HepG2 (cell line): ENCODE results near the gene HEATR1. TPM values are rescaled to one million over a fixed set of nuclear protein-coding genes. Genes with fewer than 3 reads are reported as not detected.

Source experiments
- AGO1 ChIP-seq: fragments of 200-400 bp; formaldehyde crosslinking; IDR thresholded peaks from 2 replicates; pipeline ENCODE4 v1.6.1; 2017; ENCODE audit warnings: mild to moderate bottlenecking, low read depth, low read length, moderate library complexity; ENCODE audit not compliant: poor library complexity, severe bottlenecking
- ARNT ChIP-seq: fragments of 450-650 bp; IDR thresholded peaks from 2 replicates; pipeline ENCODE4 v1.6.1; 2017
- BORCS8-MEF2B ChIP-seq: sonication (generic); formaldehyde crosslinking; IDR thresholded peaks from 2 replicates; pipeline ENCODE4 v1.8.0; 2022; ENCODE audit warnings: mild to moderate bottlenecking, missing genetic modification reagents
- CREB1 ChIP-seq, 2 experiments: fragments of 450-650 bp in 1 of 2; IDR thresholded peaks; 2 replicates each; pipeline ENCODE4 v1.6.1; 2016 to 2017; ENCODE audit warnings: control low read depth in 1 of 2, mild to moderate bottlenecking in 1 of 2, missing compliant biosample characterization in 1 of 2, missing genetic modification characterization in 1 of 2
- GABPB1 ChIP-seq: IDR thresholded peaks from 2 replicates; pipeline ENCODE4 v1.6.1; 2016; ENCODE audit warnings: mild to moderate bottlenecking, missing genetic modification reagents, moderate library complexity, missing compliant biosample characterization
- HNRNPH1 ChIP-seq: fragments of 200-400 bp; formaldehyde crosslinking; optimal IDR thresholded peaks from 2 replicates; pipeline ENCODE3; 2017; ENCODE audit warnings: mild to moderate bottlenecking, low read depth, low read length
- KDM1A ChIP-seq: IDR thresholded peaks from 2 replicates; pipeline ENCODE4 v1.6.1; 2016; ENCODE audit warnings: missing compliant biosample characterization
- NAIF1 ChIP-seq: sonication (generic); formaldehyde crosslinking; IDR thresholded peaks from 2 replicates; pipeline ENCODE4 v1.5.0; 2020; ENCODE audit warnings: mild to moderate bottlenecking, missing genetic modification reagents, borderline replicate concordance
- PHF21A ChIP-seq: sonication (generic); formaldehyde crosslinking; IDR thresholded peaks from 2 replicates; pipeline ENCODE4 v1.5.0; 2020; ENCODE audit warnings: mild to moderate bottlenecking, missing genetic modification reagents
- POGZ ChIP-seq: sonication (generic); formaldehyde crosslinking; IDR thresholded peaks from 2 replicates; pipeline ENCODE4 v1.4.0; 2020; ENCODE audit warnings: mild to moderate bottlenecking, missing genetic modification reagents
- PTBP1 ChIP-seq: fragments of 200-400 bp; formaldehyde crosslinking; IDR thresholded peaks from 2 replicates; pipeline ENCODE4 v1.6.1; 2018; ENCODE audit warnings: low read length, low read depth; ENCODE audit not compliant: poor library complexity, severe bottlenecking
- REL ChIP-seq: sonication (generic); formaldehyde crosslinking; conservative IDR thresholded peaks from 2 replicates; pipeline ENCODE4 v1.8.0; 2022; ENCODE audit warnings: mild to moderate bottlenecking, missing genetic modification reagents, moderate library complexity
- SCMH1 ChIP-seq: sonication (generic); formaldehyde crosslinking; IDR thresholded peaks from 2 replicates; pipeline ENCODE4 v1.9.0; 2021; ENCODE audit warnings: missing genetic modification reagents, mild to moderate bottlenecking, borderline replicate concordance
- TMF1 ChIP-seq: sonication (generic); formaldehyde crosslinking; IDR thresholded peaks from 2 replicates; pipeline ENCODE4 v1.8.1; 2022; ENCODE audit warnings: low read depth, missing genetic modification reagents
- ZEB1 ChIP-seq: IDR thresholded peaks from 2 replicates; pipeline ENCODE4 v1.6.1; 2012; ENCODE audit warnings: mild to moderate bottlenecking, low read depth, inconsistent platforms; ENCODE audit not compliant: insufficient replicate concordance
- ZFAT ChIP-seq: sonication (generic); formaldehyde crosslinking; conservative IDR thresholded peaks from 2 replicates; pipeline ENCODE4 v1.8.1; 2023; ENCODE audit warnings: missing genetic modification reagents, inconsistent platforms
- ZFP36 ChIP-seq: fragments of 150-350 bp; IDR thresholded peaks from 2 replicates; pipeline ENCODE4 v1.6.1; 2018; ENCODE audit warnings: borderline replicate concordance, low read length, low read depth; ENCODE audit not compliant: partially characterized antibody
- ZKSCAN8 ChIP-seq: IDR thresholded peaks from 2 replicates; pipeline ENCODE4 v1.6.1; 2016; ENCODE audit warnings: borderline replicate concordance, missing genetic modification reagents, missing compliant biosample characterization
- ZNF317 ChIP-seq: sonication (generic); formaldehyde crosslinking; IDR thresholded peaks from 2 replicates; pipeline ENCODE4 v1.5.0; 2020; ENCODE audit warnings: mild to moderate bottlenecking, missing genetic modification reagents
- ZNF362 ChIP-seq: sonication (generic); formaldehyde crosslinking; IDR thresholded peaks from 2 replicates; pipeline ENCODE4 v1.4.0; 2020; ENCODE audit warnings: missing genetic modification reagents, mild to moderate bottlenecking, borderline replicate concordance
- ZNF546 ChIP-seq: sonication (generic); formaldehyde crosslinking; conservative IDR thresholded peaks from 2 replicates; pipeline ENCODE4 v1.8.1; 2023; ENCODE audit warnings: mild to moderate bottlenecking, missing genetic modification reagents
- ZNF598 ChIP-seq: sonication (generic); formaldehyde crosslinking; IDR thresholded peaks from 2 replicates; pipeline ENCODE4 v1.5.1; 2020; ENCODE audit warnings: mild to moderate bottlenecking, missing genetic modification reagents, borderline replicate concordance
- polyA plus RNA-seq, 8 experiments: library from polyadenylated mRNA; depleted of rRNA in 3 of 8; stranded (reverse) in 7 of 8; unstranded in 1 of 8; fragments of >200 nt; fragmentation: Illumina TruSeq in 4 of 8; extraction: Trizol in 4 of 8; gene quantifications; 2 replicates each; pipeline versions ENCODE4 v1.2.1 to v1.2.3, GENCODE V29; 2011 to 2016; ENCODE audit warnings: low read depth in 4 of 8, missing spikeins in 1 of 8, mixed read lengths in 1 of 8; ENCODE audit not compliant: insufficient read depth in 1 of 8
- total RNA-seq, 5 experiments: library from RNA; depleted of rRNA; stranded (reverse); fragments of >200 nt; fragmentation: Illumina TruSeq; extraction: Trizol; gene quantifications; 2 replicates each; pipeline ENCODE4 v1.2.3, GENCODE V29; 2016; ENCODE audit warnings: low read depth in 1 of 5
- TF ChIP-seq, protein P1 (sequence below): sonication (generic); formaldehyde crosslinking; IDR thresholded peaks from 2 replicates; pipeline ENCODE4 v1.5.1; 2020; ENCODE audit warnings: mild to moderate bottlenecking, missing genetic modification reagents, moderate library complexity
- TF ChIP-seq, protein P2 (sequence below): sonication (generic); formaldehyde crosslinking; IDR thresholded peaks from 2 replicates; pipeline ENCODE4 v1.5.0; 2020; ENCODE audit warnings: missing genetic modification reagents, mild to moderate bottlenecking, borderline replicate concordance
- TF ChIP-seq, protein P3 (sequence below), 2 experiments: sonication (generic) in 1 of 2; formaldehyde crosslinking in 1 of 2; IDR thresholded peaks; 2 replicates each; pipeline versions ENCODE4 v1.4.0 to v1.6.1; 2018 to 2020; ENCODE audit warnings: missing genetic modification reagents in 2 of 2, borderline replicate concordance in 1 of 2, low read depth in 1 of 2, mild to moderate bottlenecking in 1 of 2, missing biosample characterization in 1 of 2
- TF ChIP-seq, protein P4 (sequence below): sonication (generic); formaldehyde crosslinking; IDR thresholded peaks from 2 replicates; pipeline ENCODE4 v1.4.0; 2020; ENCODE audit warnings: mild to moderate bottlenecking, missing genetic modification reagents

Gene HEATR1
- total and polyA plus RNA-seq, 2 of the 13 experiments (the other 11 are each of a cell fraction or from before 2014, with no cell fraction given) = 10.2 to 45.8 TPM

DNA sequence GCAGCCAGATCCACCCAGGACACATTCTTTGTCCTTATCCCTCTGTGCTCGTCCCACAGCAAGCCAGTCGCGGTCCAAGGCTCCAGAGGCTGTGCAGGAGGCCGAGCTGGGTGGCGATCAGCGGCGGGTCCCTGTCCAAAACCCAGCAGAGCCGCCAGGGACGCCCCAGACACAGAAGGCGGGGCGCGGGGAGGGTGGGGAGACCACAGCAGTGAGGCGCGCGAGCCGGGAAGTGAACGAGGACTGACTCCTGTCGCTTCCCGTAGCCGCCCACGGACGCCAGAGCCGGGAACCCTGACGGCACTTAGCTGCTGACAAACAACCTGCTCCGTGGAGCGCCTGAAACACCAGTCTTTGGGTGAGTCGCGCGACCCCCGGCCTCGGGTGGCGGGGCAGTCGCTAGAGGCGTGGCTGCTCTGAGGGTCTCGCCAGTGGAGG lies 80.6 kb downstream of the HEATR1 start, which contains the start of gene LGALS8 (continued):
- TF ChIP-seq AGO1 = peak; percentile 68
- no peak for TF ChIP-seq CREB1 (IDR thresholded peaks at IDR 0.05)
- TF ChIP-seq CREB1 (CRISPR knock-in tag; IDR thresholded peaks at IDR 0.05) = no peak
- TF ChIP-seq REL = no peak
- TF ChIP-seq ZNF362 (CRISPR knock-in tag) = no peak
- TF ChIP-seq BORCS8-MEF2B = no peak
- no peak; the same call in 1 of the 2 replicates for TF ChIP-seq ZNF546 (CRISPR knock-in tag)
- TF ChIP-seq ZFAT (CRISPR knock-in tag) = no peak
- TF ChIP-seq PTBP1 = peak; percentile 44
- TF ChIP-seq, protein P1, sequence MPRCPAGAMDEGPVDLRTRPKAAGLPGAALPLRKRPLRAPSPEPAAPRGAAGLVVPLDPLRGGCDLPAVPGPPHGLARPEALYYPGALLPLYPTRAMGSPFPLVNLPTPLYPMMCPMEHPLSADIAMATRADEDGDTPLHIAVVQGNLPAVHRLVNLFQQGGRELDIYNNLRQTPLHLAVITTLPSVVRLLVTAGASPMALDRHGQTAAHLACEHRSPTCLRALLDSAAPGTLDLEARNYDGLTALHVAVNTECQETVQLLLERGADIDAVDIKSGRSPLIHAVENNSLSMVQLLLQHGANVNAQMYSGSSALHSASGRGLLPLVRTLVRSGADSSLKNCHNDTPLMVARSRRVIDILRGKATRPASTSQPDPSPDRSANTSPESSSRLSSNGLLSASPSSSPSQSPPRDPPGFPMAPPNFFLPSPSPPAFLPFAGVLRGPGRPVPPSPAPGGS = peak; percentile 72
- no peak for TF ChIP-seq POGZ (CRISPR knock-in tag)
- no peak for TF ChIP-seq PHF21A (CRISPR knock-in tag)
- TF ChIP-seq, protein P2, sequence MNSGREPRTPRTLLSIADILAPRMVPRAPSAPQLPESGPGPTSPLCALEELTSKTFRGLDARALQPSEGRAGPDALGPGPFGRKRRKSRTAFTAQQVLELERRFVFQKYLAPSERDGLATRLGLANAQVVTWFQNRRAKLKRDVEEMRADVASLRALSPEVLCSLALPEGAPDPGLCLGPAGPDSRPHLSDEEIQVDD (CRISPR knock-in tag) = no peak
- TF ChIP-seq KDM1A = no peak
- TF ChIP-seq ZNF598 = peak; percentile 53; the same call in 1 of the 2 replicates
- peak; percentile 29; the same call in 1 of the 2 replicates for TF ChIP-seq NAIF1 (CRISPR knock-in tag)
- no peak for TF ChIP-seq ZNF317 (CRISPR knock-in tag)
- peak; percentile 79 for TF ChIP-seq GABPB1
- no peak for TF ChIP-seq ARNT
- TF ChIP-seq, protein P3, sequence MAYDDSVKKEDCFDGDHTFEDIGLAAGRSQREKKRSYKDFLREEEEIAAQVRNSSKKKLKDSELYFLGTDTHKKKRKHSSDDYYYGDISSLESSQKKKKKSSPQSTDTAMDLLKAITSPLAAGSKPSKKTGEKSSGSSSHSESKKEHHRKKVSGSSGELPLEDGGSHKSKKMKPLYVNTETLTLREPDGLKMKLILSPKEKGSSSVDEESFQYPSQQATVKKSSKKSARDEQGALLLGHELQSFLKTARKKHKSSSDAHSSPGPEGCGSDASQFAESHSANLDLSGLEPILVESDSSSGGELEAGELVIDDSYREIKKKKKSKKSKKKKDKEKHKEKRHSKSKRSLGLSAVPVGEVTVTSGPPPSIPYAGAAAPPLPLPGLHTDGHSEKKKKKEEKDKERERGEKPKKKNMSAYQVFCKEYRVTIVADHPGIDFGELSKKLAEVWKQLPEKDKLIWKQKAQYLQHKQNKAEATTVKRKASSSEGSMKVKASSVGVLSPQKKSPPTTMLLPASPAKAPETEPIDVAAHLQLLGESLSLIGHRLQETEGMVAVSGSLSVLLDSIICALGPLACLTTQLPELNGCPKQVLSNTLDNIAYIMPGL (CRISPR knock-in tag; IDR thresholded peaks at IDR 0.05; ENCODE audit: borderline replicate concordance in 1 of 2, low read depth in 1 of 2) = no peak
- no peak for TF ChIP-seq TMF1
- TF ChIP-seq ZEB1 = no peak
- TF ChIP-seq, protein P4, sequence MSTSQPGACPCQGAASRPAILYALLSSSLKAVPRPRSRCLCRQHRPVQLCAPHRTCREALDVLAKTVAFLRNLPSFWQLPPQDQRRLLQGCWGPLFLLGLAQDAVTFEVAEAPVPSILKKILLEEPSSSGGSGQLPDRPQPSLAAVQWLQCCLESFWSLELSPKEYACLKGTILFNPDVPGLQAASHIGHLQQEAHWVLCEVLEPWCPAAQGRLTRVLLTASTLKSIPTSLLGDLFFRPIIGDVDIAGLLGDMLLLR = peak; percentile 65; the same call in 1 of the 2 replicates
- TF ChIP-seq ZFP36 = no peak
- TF ChIP-seq ZKSCAN8 = no peak
- no peak for TF ChIP-seq SCMH1 (CRISPR knock-in tag)
- TF ChIP-seq HNRNPH1 = no peak
